ENCODE measurements around the gene LGALS16. TPM values are rescaled to one million over a fixed set of nuclear protein-coding genes. Genes with fewer than 3 reads are reported as not detected.
"Not testable (repeated sequence)": the region's sequence is repeated elsewhere in the genome, so short reads cannot be mapped to it uniquely, and the experiment has no call there.

LGALS16 gene
- total and polyA plus RNA-seq, 9 donors = not detected

GRCh38 chr19:39647918-39648317 lies 7.8 kb upstream of the LGALS16 start:
- intact Hi-C loops (cut with DNase I) = no loop called here
- TF ChIP-seq EP300 (IDR thresholded peaks at IDR 0.05) (no peak), POLR2A (IDR thresholded peaks at IDR 0.05) (no peak)
- TF ChIP-seq, protein P1, sequence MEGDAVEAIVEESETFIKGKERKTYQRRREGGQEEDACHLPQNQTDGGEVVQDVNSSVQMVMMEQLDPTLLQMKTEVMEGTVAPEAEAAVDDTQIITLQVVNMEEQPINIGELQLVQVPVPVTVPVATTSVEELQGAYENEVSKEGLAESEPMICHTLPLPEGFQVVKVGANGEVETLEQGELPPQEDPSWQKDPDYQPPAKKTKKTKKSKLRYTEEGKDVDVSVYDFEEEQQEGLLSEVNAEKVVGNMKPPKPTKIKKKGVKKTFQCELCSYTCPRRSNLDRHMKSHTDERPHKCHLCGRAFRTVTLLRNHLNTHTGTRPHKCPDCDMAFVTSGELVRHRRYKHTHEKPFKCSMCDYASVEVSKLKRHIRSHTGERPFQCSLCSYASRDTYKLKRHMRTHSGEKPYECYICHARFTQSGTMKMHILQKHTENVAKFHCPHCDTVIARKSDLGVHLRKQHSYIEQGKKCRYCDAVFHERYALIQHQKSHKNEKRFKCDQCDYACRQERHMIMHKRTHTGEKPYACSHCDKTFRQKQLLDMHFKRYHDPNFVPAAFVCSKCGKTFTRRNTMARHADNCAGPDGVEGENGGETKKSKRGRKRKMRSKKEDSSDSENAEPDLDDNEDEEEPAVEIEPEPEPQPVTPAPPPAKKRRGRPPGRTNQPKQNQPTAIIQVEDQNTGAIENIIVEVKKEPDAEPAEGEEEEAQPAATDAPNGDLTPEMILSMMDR (IDR thresholded peaks at IDR 0.05) = no peak
- Histone ChIP-seq H3K9me3 (no peaks in the 10 kb centered on the region), H3K27ac (no peak overlapping the region), H3K4me1 (ENCODE audit: insufficient read depth) (no peaks in the 10 kb centered on the region), H3K27me3 (no peaks in the 10 kb centered on the region), H3K4me3 (no peak overlapping the region), H3K36me3 (no peaks in the 10 kb centered on the region)
- no peak for DNase-seq
- WGBS, 3 donors = 34 to 44% (median 35%) methylated on average over 3 of the region's 3 CpGs

DNA sequence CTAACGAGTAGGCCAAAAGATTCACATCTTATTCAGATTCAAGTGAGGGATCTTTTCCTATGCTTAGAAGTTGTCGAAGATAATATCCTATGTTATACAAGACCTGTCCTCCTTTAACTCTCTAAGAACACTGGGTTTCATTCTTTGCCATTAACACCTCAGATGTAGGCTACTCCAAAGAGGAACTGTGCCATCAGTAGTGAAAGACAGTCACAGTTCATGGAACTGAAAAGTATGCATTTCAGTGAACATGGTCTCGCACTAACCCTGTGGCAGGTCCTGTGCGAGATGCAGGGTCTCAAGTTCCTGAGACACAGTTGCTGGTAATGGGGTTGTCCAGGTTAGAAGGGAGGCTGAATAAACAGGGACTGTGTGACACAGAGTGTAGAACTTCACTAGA lies 4.1 kb downstream of the LGALS16 start:
- intact Hi-C loops (cut with DNase I) = no loop called here
- no peak overlapping the region for H3K27ac ChIP-seq
- no peak for DNase-seq
- no peak overlapping the region for H3K4me3 ChIP-seq
- WGBS, 3 donors = 69 to 82% (median 75%) methylated on average over 4 of the region's 4 CpGs
- no peaks in the 10 kb centered on the region for H3K4me1 ChIP-seq (ENCODE audit: insufficient read depth)
- TF ChIP-seq, protein P1 (IDR thresholded peaks at IDR 0.05) = no peak
- TF ChIP-seq POLR2A (IDR thresholded peaks at IDR 0.05) (no peak), EP300 (IDR thresholded peaks at IDR 0.05) (no peak)
- no peaks in the 10 kb centered on the region for H3K27me3 ChIP-seq
- H3K9me3 ChIP-seq = no peaks in the 10 kb centered on the region
- no peaks in the 10 kb centered on the region for H3K36me3 ChIP-seq

- no peak for TF ChIP-seq EP300 (IDR thresholded peaks at IDR 0.05)
- TF ChIP-seq POLR2A (IDR thresholded peaks at IDR 0.05) = no peak
- TF ChIP-seq, protein P1 (IDR thresholded peaks at IDR 0.05) = no peak
- no peak for DNase-seq
- no peak overlapping the region for H3K27ac ChIP-seq
- WGBS, 3 donors = 63 to 83% (median 68%) methylated on average over 4 of the region's 4 CpGs
- H3K27me3 ChIP-seq = no peaks in the 10 kb centered on the region
- H3K4me3 ChIP-seq = no peak overlapping the region
- no peaks in the 10 kb centered on the region for H3K9me3 ChIP-seq
- intact Hi-C loops (cut with DNase I) = no loop called here
- no peaks in the 10 kb centered on the region for H3K4me1 ChIP-seq (ENCODE audit: insufficient read depth)
- no peaks in the 10 kb centered on the region for H3K36me3 ChIP-seq
These were observed 4.9 kb downstream of the LGALS16 start for GRCh38 chr19:39660661-39661060.

GRCh38 chr19:39661565-39661964 lies 5.9 kb downstream of the LGALS16 start:
- H3K4me3 ChIP-seq = no peak overlapping the region
- TF ChIP-seq EP300 (IDR thresholded peaks at IDR 0.05) (no peak), POLR2A (IDR thresholded peaks at IDR 0.05) (no peak)
- TF ChIP-seq, protein P1 (IDR thresholded peaks at IDR 0.05) = no peak
- intact Hi-C loops (cut with DNase I) = no loop called here
- H3K4me1 ChIP-seq (ENCODE audit: insufficient read depth) = no peaks in the 10 kb centered on the region
- no peak overlapping the region for H3K27ac ChIP-seq
- H3K27me3 ChIP-seq = no peaks in the 10 kb centered on the region
- DNase-seq = no peak
- H3K9me3 ChIP-seq = no peaks in the 10 kb centered on the region
- H3K36me3 ChIP-seq = no peaks in the 10 kb centered on the region

- H3K27me3 ChIP-seq; H3K4me3 ChIP-seq; DNase-seq; intact Hi-C loops (cut with DNase I); H3K27ac ChIP-seq; H3K4me1 ChIP-seq (ENCODE audit: insufficient read depth); H3K36me3 ChIP-seq; H3K9me3 ChIP-seq: not testable (repeated sequence)
- WGBS, 3 donors = 66 to 83% (median 83%) methylated on average over 2 to 3 of the region's 3 CpGs
These were observed 14.1 kb downstream of the LGALS16 start for GRCh38 chr19:39669860-39670259.

Data from ovary (tissue), 9 donors.